HepG2 (cell line): ENCODE measurements around the gene SLC2A2. TPM values are rescaled to one million over a fixed set of nuclear protein-coding genes. Genes with fewer than 3 reads are reported as not detected.
A peak's percentile ranks its signal among the peaks of the same experiment; 100 is the strongest.

Source experiments
- ARNT2 ChIP-seq: sonication (generic); formaldehyde crosslinking; IDR thresholded peaks from 2 replicates; pipeline ENCODE4 v1.8.0; 2022; ENCODE audit warnings: mild to moderate bottlenecking, low read depth, missing genetic modification reagents, moderate library complexity
- FOXK1 ChIP-seq: sonication (generic); formaldehyde crosslinking; IDR thresholded peaks from 2 replicates; pipeline ENCODE4 v1.4.0; 2020; ENCODE audit warnings: low read depth, missing genetic modification reagents, borderline replicate concordance
- GATA4 ChIP-seq: sonication (generic); IDR thresholded peaks from 2 replicates; pipeline ENCODE4 v1.6.1; 2016; ENCODE audit warnings: antibody characterized with exemption, low read depth, borderline replicate concordance
- HOXD1 ChIP-seq: sonication (generic); formaldehyde crosslinking; IDR thresholded peaks from 2 replicates; pipeline ENCODE4 v1.5.0; 2020; ENCODE audit warnings: missing genetic modification reagents
- TAF1 ChIP-seq: sonication (generic); formaldehyde crosslinking; IDR thresholded peaks from 2 replicates; pipeline ENCODE4 v1.4.0; 2020; ENCODE audit warnings: missing genetic modification reagents
- TBX3 ChIP-seq: fragments of 450-650 bp; IDR thresholded peaks from 2 replicates; pipeline ENCODE4 v1.6.1; 2017; ENCODE audit warnings: antibody characterized with exemption, mild to moderate bottlenecking, inconsistent platforms, borderline replicate concordance
- ZNF337 ChIP-seq: sonication (generic); formaldehyde crosslinking; IDR thresholded peaks from 2 replicates; pipeline ENCODE4 v1.5.1; 2020; ENCODE audit warnings: missing genetic modification reagents, low read depth, mild to moderate bottlenecking, borderline replicate concordance
- ZNF556 ChIP-seq: sonication (generic); formaldehyde crosslinking; IDR thresholded peaks from 2 replicates; pipeline ENCODE4 v1.4.0; 2020; ENCODE audit warnings: mild to moderate bottlenecking, missing genetic modification reagents, borderline replicate concordance
- ZSCAN21 ChIP-seq: sonication (generic); formaldehyde crosslinking; IDR thresholded peaks from 2 replicates; pipeline ENCODE4 v1.8.0; 2022; ENCODE audit warnings: mild to moderate bottlenecking, missing genetic modification reagents, moderate library complexity, borderline replicate concordance
- polyA plus RNA-seq, 8 experiments: library from polyadenylated mRNA; depleted of rRNA in 3 of 8; stranded (reverse) in 7 of 8; unstranded in 1 of 8; fragments of >200 nt; fragmentation: Illumina TruSeq in 4 of 8; extraction: Trizol in 4 of 8; gene quantifications; 2 replicates each; pipeline versions ENCODE4 v1.2.1 to v1.2.3, GENCODE V29; 2011 to 2016; ENCODE audit warnings: low read depth in 4 of 8, missing spikeins in 1 of 8, mixed read lengths in 1 of 8; ENCODE audit not compliant: insufficient read depth in 1 of 8
- total RNA-seq, 5 experiments: library from RNA; depleted of rRNA; stranded (reverse); fragments of >200 nt; fragmentation: Illumina TruSeq; extraction: Trizol; gene quantifications; 2 replicates each; pipeline ENCODE4 v1.2.3, GENCODE V29; 2016; ENCODE audit warnings: low read depth in 1 of 5
- TF ChIP-seq, protein P1 (sequence below): IDR thresholded peaks from 2 replicates; pipeline ENCODE4 v1.6.1; 2016; ENCODE audit warnings: missing compliant biosample characterization, missing genetic modification reagents, borderline replicate concordance
- TF ChIP-seq, protein P2 (sequence below): sonication (generic); formaldehyde crosslinking; IDR thresholded peaks from 2 replicates; pipeline ENCODE4 v1.4.0; 2020; ENCODE audit warnings: missing genetic modification reagents, mild to moderate bottlenecking, borderline replicate concordance
- TF ChIP-seq, protein P3 (sequence below): sonication (generic); formaldehyde crosslinking; IDR thresholded peaks from 2 replicates; pipeline ENCODE4 v1.4.0; 2020; ENCODE audit warnings: missing genetic modification reagents
- TF ChIP-seq, protein P4 (sequence below): sonication (generic); formaldehyde crosslinking; IDR thresholded peaks from 2 replicates; pipeline ENCODE4 v1.4.0; 2020; ENCODE audit warnings: missing genetic modification reagents
- TF ChIP-seq, protein P5 (sequence below): sonication (generic); formaldehyde crosslinking; IDR thresholded peaks from 2 replicates; pipeline ENCODE4 v1.5.1; 2020; ENCODE audit warnings: missing genetic modification reagents, mild to moderate bottlenecking, borderline replicate concordance
- TF ChIP-seq, protein P6 (sequence below): sonication (generic); formaldehyde crosslinking; IDR thresholded peaks from 2 replicates; pipeline ENCODE4 v1.4.0; 2020; ENCODE audit warnings: missing genetic modification reagents
- TF ChIP-seq, protein P7 (sequence below): IDR thresholded peaks from 2 replicates; pipeline ENCODE4 v1.6.1; 2016

Gene SLC2A2
- total and polyA plus RNA-seq, 2 of the 13 experiments (the other 11 are each of a cell fraction or from before 2014, with no cell fraction given): 19.5 to 23.2 TPM

DNA sequence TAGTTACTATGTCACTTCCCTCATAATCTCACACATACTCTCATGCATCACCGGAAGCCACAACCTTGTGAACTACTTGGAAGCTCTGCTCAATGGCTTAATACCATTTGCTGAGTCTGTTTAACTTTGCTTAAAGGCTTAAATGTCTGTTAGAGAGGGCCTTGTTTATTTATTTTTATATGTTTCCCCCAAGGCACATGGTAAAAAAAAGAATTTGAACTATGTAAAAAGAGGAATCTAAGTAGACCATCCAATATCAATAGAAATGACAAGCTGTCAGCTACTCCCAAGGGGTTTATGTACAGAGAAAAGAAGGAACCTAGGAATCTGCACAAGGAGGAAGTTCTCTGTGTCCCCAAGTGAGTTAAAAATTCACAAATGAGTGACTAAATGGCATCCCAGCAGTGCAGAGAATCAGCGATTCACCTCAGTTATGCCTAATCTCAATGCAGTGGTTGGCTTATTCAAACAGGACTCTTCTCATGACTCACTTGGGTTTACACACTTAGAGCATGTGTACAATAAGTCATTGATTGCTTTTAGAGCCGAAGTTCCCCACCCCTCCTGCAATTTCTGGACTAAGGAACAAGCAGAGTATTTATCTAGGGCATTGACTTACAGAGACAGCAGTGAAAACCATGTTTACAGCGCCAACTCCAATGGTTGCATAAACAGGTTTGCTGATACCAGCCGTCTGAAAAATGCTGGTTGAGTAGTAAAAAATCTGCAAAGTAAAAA, 24.4 kb downstream of the SLC2A2 start (continued):
- TF ChIP-seq TBX3: peak; percentile 98
- peak; percentile 87 for TF ChIP-seq ARNT2
- TF ChIP-seq, protein P1, sequence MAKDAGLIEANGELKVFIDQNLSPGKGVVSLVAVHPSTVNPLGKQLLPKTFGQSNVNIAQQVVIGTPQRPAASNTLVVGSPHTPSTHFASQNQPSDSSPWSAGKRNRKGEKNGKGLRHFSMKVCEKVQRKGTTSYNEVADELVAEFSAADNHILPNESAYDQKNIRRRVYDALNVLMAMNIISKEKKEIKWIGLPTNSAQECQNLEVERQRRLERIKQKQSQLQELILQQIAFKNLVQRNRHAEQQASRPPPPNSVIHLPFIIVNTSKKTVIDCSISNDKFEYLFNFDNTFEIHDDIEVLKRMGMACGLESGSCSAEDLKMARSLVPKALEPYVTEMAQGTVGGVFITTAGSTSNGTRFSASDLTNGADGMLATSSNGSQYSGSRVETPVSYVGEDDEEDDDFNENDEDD: peak; percentile 31; the same call in 1 of the 2 replicates
- TF ChIP-seq TAF1: peak; percentile 30; the same call in 1 of the 2 replicates
- TF ChIP-seq, protein P2, sequence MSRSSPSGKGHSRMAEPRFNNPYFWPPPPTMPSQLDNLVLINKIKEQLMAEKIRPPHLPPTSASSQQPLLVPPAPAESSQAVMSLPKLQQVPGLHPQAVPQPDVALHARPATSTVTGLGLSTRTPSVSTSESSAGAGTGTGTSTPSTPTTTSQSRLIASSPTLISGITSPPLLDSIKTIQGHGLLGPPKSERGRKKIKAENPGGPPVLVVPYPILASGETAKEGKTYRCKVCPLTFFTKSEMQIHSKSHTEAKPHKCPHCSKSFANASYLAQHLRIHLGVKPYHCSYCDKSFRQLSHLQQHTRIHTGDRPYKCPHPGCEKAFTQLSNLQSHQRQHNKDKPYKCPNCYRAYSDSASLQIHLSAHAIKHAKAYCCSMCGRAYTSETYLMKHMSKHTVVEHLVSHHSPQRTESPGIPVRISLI: peak; percentile 52; the same call in 1 of the 2 replicates
- peak; percentile 95 for TF ChIP-seq FOXK1
- TF ChIP-seq, protein P3, sequence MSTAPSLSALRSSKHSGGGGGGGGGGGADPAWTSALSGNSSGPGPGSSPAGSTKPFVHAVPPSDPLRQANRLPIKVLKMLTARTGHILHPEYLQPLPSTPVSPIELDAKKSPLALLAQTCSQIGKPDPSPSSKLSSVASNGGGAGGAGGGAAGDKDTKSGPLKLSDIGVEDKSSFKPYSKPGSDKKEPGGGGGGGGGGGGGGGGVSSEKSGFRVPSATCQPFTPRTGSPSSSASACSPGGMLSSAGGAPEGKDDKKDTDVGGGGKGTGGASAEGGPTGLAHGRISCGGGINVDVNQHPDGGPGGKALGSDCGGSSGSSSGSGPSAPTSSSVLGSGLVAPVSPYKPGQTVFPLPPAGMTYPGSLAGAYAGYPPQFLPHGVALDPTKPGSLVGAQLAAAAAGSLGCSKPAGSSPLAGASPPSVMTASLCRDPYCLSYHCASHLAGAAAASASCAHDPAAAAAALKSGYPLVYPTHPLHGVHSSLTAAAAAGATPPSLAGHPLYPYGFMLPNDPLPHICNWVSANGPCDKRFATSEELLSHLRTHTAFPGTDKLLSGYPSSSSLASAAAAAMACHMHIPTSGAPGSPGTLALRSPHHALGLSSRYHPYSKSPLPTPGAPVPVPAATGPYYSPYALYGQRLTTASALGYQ (CRISPR knock-in tag): peak; percentile 99
- TF ChIP-seq, protein P4, sequence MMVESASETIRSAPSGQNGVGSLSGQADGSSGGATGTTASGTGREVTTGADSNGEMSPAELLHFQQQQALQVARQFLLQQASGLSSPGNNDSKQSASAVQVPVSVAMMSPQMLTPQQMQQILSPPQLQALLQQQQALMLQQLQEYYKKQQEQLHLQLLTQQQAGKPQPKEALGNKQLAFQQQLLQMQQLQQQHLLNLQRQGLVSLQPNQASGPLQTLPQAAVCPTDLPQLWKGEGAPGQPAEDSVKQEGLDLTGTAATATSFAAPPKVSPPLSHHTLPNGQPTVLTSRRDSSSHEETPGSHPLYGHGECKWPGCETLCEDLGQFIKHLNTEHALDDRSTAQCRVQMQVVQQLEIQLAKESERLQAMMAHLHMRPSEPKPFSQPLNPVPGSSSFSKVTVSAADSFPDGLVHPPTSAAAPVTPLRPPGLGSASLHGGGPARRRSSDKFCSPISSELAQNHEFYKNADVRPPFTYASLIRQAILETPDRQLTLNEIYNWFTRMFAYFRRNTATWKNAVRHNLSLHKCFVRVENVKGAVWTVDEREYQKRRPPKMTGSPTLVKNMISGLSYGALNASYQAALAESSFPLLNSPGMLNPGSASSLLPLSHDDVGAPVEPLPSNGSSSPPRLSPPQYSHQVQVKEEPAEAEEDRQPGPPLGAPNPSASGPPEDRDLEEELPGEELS (CRISPR knock-in tag): peak; percentile 100
- peak; percentile 96 for TF ChIP-seq GATA4
- TF ChIP-seq, protein P5, sequence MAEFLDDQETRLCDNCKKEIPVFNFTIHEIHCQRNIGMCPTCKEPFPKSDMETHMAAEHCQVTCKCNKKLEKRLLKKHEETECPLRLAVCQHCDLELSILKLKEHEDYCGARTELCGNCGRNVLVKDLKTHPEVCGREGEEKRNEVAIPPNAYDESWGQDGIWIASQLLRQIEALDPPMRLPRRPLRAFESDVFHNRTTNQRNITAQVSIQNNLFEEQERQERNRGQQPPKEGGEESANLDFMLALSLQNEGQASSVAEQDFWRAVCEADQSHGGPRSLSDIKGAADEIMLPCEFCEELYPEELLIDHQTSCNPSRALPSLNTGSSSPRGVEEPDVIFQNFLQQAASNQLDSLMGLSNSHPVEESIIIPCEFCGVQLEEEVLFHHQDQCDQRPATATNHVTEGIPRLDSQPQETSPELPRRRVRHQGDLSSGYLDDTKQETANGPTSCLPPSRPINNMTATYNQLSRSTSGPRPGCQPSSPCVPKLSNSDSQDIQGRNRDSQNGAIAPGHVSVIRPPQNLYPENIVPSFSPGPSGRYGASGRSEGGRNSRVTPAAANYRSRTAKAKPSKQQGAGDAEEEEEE: no peak
- peak; percentile 60; the same call in 1 of the 2 replicates for TF ChIP-seq ZNF337 (CRISPR knock-in tag)
- peak; percentile 92 for TF ChIP-seq HOXD1 (CRISPR knock-in tag)
- TF ChIP-seq, protein P6, sequence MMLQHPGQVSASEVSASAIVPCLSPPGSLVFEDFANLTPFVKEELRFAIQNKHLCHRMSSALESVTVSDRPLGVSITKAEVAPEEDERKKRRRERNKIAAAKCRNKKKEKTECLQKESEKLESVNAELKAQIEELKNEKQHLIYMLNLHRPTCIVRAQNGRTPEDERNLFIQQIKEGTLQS (CRISPR knock-in tag): peak; percentile 93
- peak; percentile 77; the same call in 1 of the 2 replicates for TF ChIP-seq ZNF556 (CRISPR knock-in tag)
- TF ChIP-seq ZSCAN21 (CRISPR knock-in tag): 0 out of 2 replicates have a peak, but pooled peaks have one; percentile 55
- TF ChIP-seq, protein P7, sequence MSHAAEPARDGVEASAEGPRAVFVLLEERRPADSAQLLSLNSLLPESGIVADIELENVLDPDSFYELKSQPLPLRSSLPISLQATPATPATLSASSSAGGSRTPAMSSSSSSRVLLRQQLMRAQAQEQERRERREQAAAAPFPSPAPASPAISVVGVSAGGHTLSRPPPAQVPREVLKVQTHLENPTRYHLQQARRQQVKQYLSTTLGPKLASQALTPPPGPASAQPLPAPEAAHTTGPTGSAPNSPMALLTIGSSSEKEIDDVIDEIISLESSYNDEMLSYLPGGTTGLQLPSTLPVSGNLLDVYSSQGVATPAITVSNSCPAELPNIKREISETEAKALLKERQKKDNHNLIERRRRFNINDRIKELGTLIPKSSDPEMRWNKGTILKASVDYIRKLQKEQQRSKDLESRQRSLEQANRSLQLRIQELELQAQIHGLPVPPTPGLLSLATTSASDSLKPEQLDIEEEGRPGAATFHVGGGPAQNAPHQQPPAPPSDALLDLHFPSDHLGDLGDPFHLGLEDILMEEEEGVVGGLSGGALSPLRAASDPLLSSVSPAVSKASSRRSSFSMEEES (CRISPR knock-in tag): peak; percentile 93
